GM19240 (cell line): ENCODE data around the gene CCDC85B.

Source experiments
- DNase-seq: peaks from one replicate; pipeline ENCODE4 v3.0.0; 2011; ENCODE audit warnings: low spot score; ENCODE audit not compliant: insufficient read length

The CCDC85B gene

GRCh38 chr11:65857500-65857852 lies 33.0 kb upstream of the CCDC85B start:
- DNase-seq: no peak

- DNase-seq: peak; percentile 72
These were observed 32.4 kb upstream of the CCDC85B start, which contains the start of gene CFL1 for GRCh38 chr11:65857853-65858680. TSS of gene CFL1 (minus strand) at chr11:65858180. CDS start at chr11:65858099, 81 bp downstream.

- DNase-seq: no peak
These were observed 31.8 kb upstream of the CCDC85B start for GRCh38 chr11:65858681-65859087.

- DNase-seq: peak; percentile 91
These were observed 31.2 kb upstream of the CCDC85B start for GRCh38 chr11:65859095-65859811.

GRCh38 chr11:65859812-65860277 lies 30.6 kb upstream of the CCDC85B start:
- no peak for DNase-seq

GRCh38 chr11:65860278-65861164 lies 30.0 kb upstream of the CCDC85B start, which contains the start of gene MUS81:
TSS of gene MUS81 (plus strand) at chr11:65860433. CDS start at chr11:65860754, 321 bp downstream.
- peak; percentile 87 for DNase-seq

GRCh38 chr11:65861165-65861505 lies 29.3 kb upstream of the CCDC85B start:
- no peak for DNase-seq

GRCh38 chr11:65861533-65862183 lies 28.8 kb upstream of the CCDC85B start:
- DNase-seq: no peak

- DNase-seq: no peak
These were observed 28.2 kb upstream of the CCDC85B start for GRCh38 chr11:65862191-65862735.

- DNase-seq: no peak
These were observed 27.3 kb upstream of the CCDC85B start for GRCh38 chr11:65862941-65863888.

GRCh38 chr11:65863889-65864705 lies 26.4 kb upstream of the CCDC85B start:
- no peak for DNase-seq

GRCh38 chr11:65864706-65865471 lies 25.6 kb upstream of the CCDC85B start:
- DNase-seq: no peak

- DNase-seq: no peak
These were observed 24.8 kb upstream of the CCDC85B start for GRCh38 chr11:65865550-65866172.

GRCh38 chr11:65866509-65867283 lies 23.8 kb upstream of the CCDC85B start:
- no peak for DNase-seq

- DNase-seq: no peak
These were observed 23.0 kb upstream of the CCDC85B start for GRCh38 chr11:65867284-65868071.
